Kidney epithelial cell (primary cell): ENCODE results near the gene GNG7. TPM values are rescaled to one million over a fixed set of nuclear protein-coding genes. Genes with fewer than 3 reads are reported as not detected.
A peak's percentile ranks its signal among the peaks of the same experiment; 100 is the strongest.
"Not testable (repeated sequence)": the region's sequence is repeated elsewhere in the genome, so short reads cannot be mapped to it uniquely, and the experiment has no call there.

Source experiments
- DNase-seq: peaks from one replicate; pipeline ENCODE4 v3.0.0-alpha.2; 2010; ENCODE audit warnings: low read depth
- H3K27me3 ChIP-seq: 2 replicates; pipeline ENCODE4 v1.6.0; 2011; ENCODE audit warnings: low read length; ENCODE audit not compliant: control insufficient read depth, insufficient read depth
- H3K36me3 ChIP-seq: 2 replicates; pipeline ENCODE4 v1.5.1; 2011; ENCODE audit warnings: low read length; ENCODE audit not compliant: control insufficient read depth, insufficient read depth
- H3K4me3 ChIP-seq: 2 replicates; pipeline ENCODE4 v1.5.1; 2011; ENCODE audit warnings: low read depth, mild to moderate bottlenecking, control low read depth, low read length
- CTCF ChIP-seq: IDR thresholded peaks from 2 replicates; pipeline ENCODE4 v1.5.1; 2011; ENCODE audit warnings: mild to moderate bottlenecking, moderate library complexity, low read length, control low read depth, inconsistent platforms; ENCODE audit not compliant: insufficient read depth, poor library complexity, severe bottlenecking
- total RNA-seq: library from RNA; depleted of rRNA; stranded (reverse); fragments of >200 nt; gene quantifications from 2 replicates; pipeline ENCODE4 v1.2.3, GENCODE V29; 2015

The GNG7 gene
- total RNA-seq, 1 donor from 2014 or later, result 0.33 TPM

- TF ChIP-seq CTCF, result no peak
- no peak for DNase-seq
- Histone ChIP-seq H3K4me3 (no peak overlapping the region), H3K36me3 (no peaks in the 10 kb centered on the region), H3K27me3 (peaks cover 2% of the 10 kb centered on the region)
Measured at GRCh38 chr19:2584002-2584401, 118.5 kb downstream of the GNG7 start.

- DNase-seq, result no peak
- Histone ChIP-seq H3K27me3 (no peaks in the 10 kb centered on the region), H3K36me3 (no peaks in the 10 kb centered on the region), H3K4me3 (no peak overlapping the region)
- no peak for TF ChIP-seq CTCF
Measured at GRCh38 chr19:2582984-2583956, 119.2 kb downstream of the GNG7 start.

- H3K36me3 ChIP-seq, H3K4me3 ChIP-seq, DNase-seq, H3K27me3 ChIP-seq: not testable (repeated sequence)
Measured at GRCh38 chr19:2580396-2580795, 122.1 kb downstream of the GNG7 start.

GRCh38 chr19:2579678-2580280, 122.7 kb downstream of the GNG7 start:
- Histone ChIP-seq H3K27me3 (no peaks in the 10 kb centered on the region), H3K4me3 (no peak overlapping the region)
- TF ChIP-seq CTCF, result no peak

GRCh38 chr19:2578901-2579677, 123.4 kb downstream of the GNG7 start:
- DNase-seq, result no peak
- TF ChIP-seq CTCF, result peak; percentile 93
- Histone ChIP-seq H3K36me3 (no peaks in the 10 kb centered on the region), H3K4me3 (peak overlapping the region; percentile 30), H3K27me3 (no peaks in the 10 kb centered on the region)

More at GRCh38 chr19:2579678-2580280, 122.7 kb downstream of the GNG7 start:
- no peaks in the 10 kb centered on the region for H3K36me3 ChIP-seq
- no peak for DNase-seq

- no peaks in the 10 kb centered on the region for H3K36me3 ChIP-seq
- DNase-seq, result peak; percentile 18
- H3K4me3 ChIP-seq, result peak overlapping the region; percentile 30
- H3K27me3 ChIP-seq, result no peaks in the 10 kb centered on the region
- no peak for TF ChIP-seq CTCF
Measured at GRCh38 chr19:2578391-2578890, 124.1 kb downstream of the GNG7 start.
